H9 (cell line): ENCODE data around the gene RNF17. TPM values are rescaled to one million over a fixed set of nuclear protein-coding genes. Genes with fewer than 3 reads are reported as not detected.

Experiments
- DNase-seq: peaks from one replicate; pipeline ENCODE4 v3.0.0-alpha.2; 2017
- H2AFZ ChIP-seq: one replicate; pipeline ENCODE4 v1.6.1; 2013; ENCODE audit warnings: mild to moderate bottlenecking, low read length, control low read depth, moderate library complexity
- H2AK5ac ChIP-seq: 2 replicates; pipeline ENCODE4 v1.6.1; 2013; ENCODE audit warnings: low read length, control low read depth, mixed read lengths; ENCODE audit not compliant: insufficient read length
- H2BK120ac ChIP-seq: one replicate; pipeline ENCODE4 v1.6.1; 2013; ENCODE audit warnings: low read depth, mild to moderate bottlenecking, low read length, control low read depth, inconsistent platforms; ENCODE audit not compliant: poor library complexity, severe bottlenecking
- H2BK12ac ChIP-seq: 2 replicates; pipeline ENCODE4 v1.6.1; 2013; ENCODE audit warnings: low read length, control low read depth, mixed read lengths, low read depth; ENCODE audit not compliant: insufficient read length
- H2BK15ac ChIP-seq: 2 replicates; pipeline ENCODE4 v1.6.1; 2013; ENCODE audit warnings: low read depth, low read length, control low read depth
- H2BK20ac ChIP-seq: one replicate; pipeline ENCODE4 v1.6.1; 2013; ENCODE audit warnings: low read depth, mild to moderate bottlenecking, low read length, control low read depth, inconsistent platforms; ENCODE audit not compliant: poor library complexity, severe bottlenecking
- H2BK5ac ChIP-seq: 2 replicates; pipeline ENCODE4 v1.6.1; 2013; ENCODE audit warnings: low read length, control low read depth, mixed read lengths; ENCODE audit not compliant: insufficient read length
- H3K14ac ChIP-seq: 2 replicates; pipeline ENCODE4 v1.6.1; 2013; ENCODE audit warnings: low read length, control low read depth; ENCODE audit not compliant: insufficient read depth
- H3K18ac ChIP-seq: 2 replicates; pipeline ENCODE4 v1.6.1; 2013; ENCODE audit warnings: low read depth, mild to moderate bottlenecking, mixed read lengths, low read length, control low read depth; ENCODE audit not compliant: insufficient read length
- H3K23ac ChIP-seq: 2 replicates; pipeline ENCODE4 v1.6.1; 2013; ENCODE audit warnings: low read length, control low read depth, mixed read lengths, low read depth; ENCODE audit not compliant: insufficient read length
- H3K23me2 ChIP-seq: 2 replicates; pipeline ENCODE4 v1.6.1; 2013; ENCODE audit warnings: low read depth, mild to moderate bottlenecking, mixed read lengths, low read length, control low read depth; ENCODE audit not compliant: insufficient read length, poor library complexity, severe bottlenecking
- H3K27ac ChIP-seq: 2 replicates; pipeline ENCODE4 v1.5.1; 2013; ENCODE audit warnings: low read length, control low read depth, mixed read lengths, low read depth; ENCODE audit not compliant: insufficient read length
- H3K27me3 ChIP-seq: 2 replicates; pipeline ENCODE4 v1.6.1; 2013; ENCODE audit warnings: low read length, control low read depth, inconsistent platforms; ENCODE audit not compliant: insufficient read depth
- H3K4ac ChIP-seq: 2 replicates; pipeline ENCODE4 v1.6.1; 2013; ENCODE audit warnings: low read depth, mild to moderate bottlenecking, control low read depth, inconsistent platforms, low read length, moderate library complexity
- H3K4me1 ChIP-seq: 2 replicates; pipeline ENCODE4 v1.6.1; 2013; ENCODE audit warnings: low read length, control low read depth, inconsistent platforms; ENCODE audit not compliant: insufficient read depth
- H3K4me2 ChIP-seq: 2 replicates; pipeline ENCODE4 v1.6.1; 2013; ENCODE audit warnings: low read length, control low read depth, mixed read lengths; ENCODE audit not compliant: insufficient read length, insufficient read depth
- H3K56ac ChIP-seq: 2 replicates; pipeline ENCODE4 v1.6.1; 2013; ENCODE audit warnings: low read depth, mild to moderate bottlenecking, mixed read lengths, low read length, control low read depth; ENCODE audit not compliant: insufficient read length
- H3K79me1 ChIP-seq: 2 replicates; pipeline ENCODE4 v1.6.1; 2013; ENCODE audit warnings: low read depth, mild to moderate bottlenecking, moderate library complexity, low read length, control low read depth, inconsistent platforms; ENCODE audit not compliant: insufficient read depth, poor library complexity, severe bottlenecking
- H3K79me2 ChIP-seq: 2 replicates; pipeline ENCODE4 v1.6.1; 2013; ENCODE audit warnings: low read length, control low read depth, inconsistent platforms; ENCODE audit not compliant: insufficient read depth
- H3K9ac ChIP-seq: 2 replicates; pipeline ENCODE4 v1.6.1; 2013; ENCODE audit warnings: low read length, control low read depth, mixed read lengths; ENCODE audit not compliant: insufficient read length; ENCODE audit errors: extremely low read depth
- H3K9me3 ChIP-seq: one replicate; pipeline ENCODE4 v1.6.1; 2013; ENCODE audit warnings: low read depth, low read length, inconsistent platforms; ENCODE audit not compliant: control insufficient read depth
- H3T11ph ChIP-seq: one replicate; pipeline ENCODE4 v1.6.1; 2013; ENCODE audit warnings: mild to moderate bottlenecking, low read length, control low read depth, inconsistent platforms
- H4K20me1 ChIP-seq: one replicate; pipeline ENCODE4 v1.6.1; 2013; ENCODE audit not compliant: control insufficient read depth, insufficient read length, insufficient read depth
- H4K5ac ChIP-seq: 2 replicates; pipeline ENCODE4 v1.6.1; 2013; ENCODE audit warnings: low read depth, mild to moderate bottlenecking, mixed read lengths, low read length, control low read depth; ENCODE audit not compliant: insufficient read length
- H4K8ac ChIP-seq: replicated peaks from 2 replicates; pipeline ENCODE4 v1.6.1; 2013; ENCODE audit warnings: low read length, control low read depth, mixed read lengths, low read depth; ENCODE audit not compliant: insufficient read length
- H4K91ac ChIP-seq: 2 replicates; pipeline ENCODE4 v1.6.1; 2013; ENCODE audit warnings: low read depth, mild to moderate bottlenecking, moderate library complexity, mixed read lengths, low read length, control low read depth; ENCODE audit not compliant: insufficient read length
- H3K27ac Mint-ChIP-seq, 3 experiments: 2 replicates in 2 of 3; 3 replicates in 1 of 3; pipeline ENCODE4 v1.8.0; 2020 to 2021; ENCODE audit warnings: mixed read lengths in 3 of 3, mild to moderate bottlenecking in 1 of 3, moderate library complexity in 1 of 3
- H3K27me3 Mint-ChIP-seq: 2 replicates; pipeline ENCODE4 v1.8.0; 2021; ENCODE audit warnings: low read depth, mild to moderate bottlenecking, moderate library complexity, mixed read lengths
- H3K36me3 Mint-ChIP-seq, 3 experiments: 2 replicates in 2 of 3; 3 replicates in 1 of 3; pipeline ENCODE4 v1.8.0; 2020 to 2021; ENCODE audit warnings: low read depth in 3 of 3, mixed read lengths in 3 of 3; ENCODE audit not compliant: insufficient read depth in 1 of 3
- H3K4me1 Mint-ChIP-seq, 2 experiments: 2 replicates each; pipeline ENCODE4 v1.8.0; 2020; ENCODE audit warnings: mixed read lengths in 2 of 2
- H3K4me3 Mint-ChIP-seq, 2 experiments: 2 replicates in 1 of 2; 3 replicates in 1 of 2; pipeline ENCODE4 v1.8.0; 2020 to 2021; ENCODE audit warnings: mild to moderate bottlenecking in 2 of 2, mixed read lengths in 2 of 2, moderate library complexity in 1 of 2
- H3K9me3 Mint-ChIP-seq, 2 experiments: 2 replicates in 1 of 2; 3 replicates in 1 of 2; pipeline ENCODE4 v1.8.0; 2020; ENCODE audit warnings: mild to moderate bottlenecking in 2 of 2, mixed read lengths in 2 of 2, moderate library complexity in 1 of 2
- CTCF ChIP-seq: fragments of 200-600 bp; sonication (generic); conservative IDR thresholded peaks from 3 replicates; pipeline ENCODE4 v1.8.0; 2021; ENCODE audit warnings: antibody characterized with exemption, mild to moderate bottlenecking
- WGBS: extraction: QIAGEN DNeasy Blood & Tissue Kit; methylation state at CpG from one replicate; pipeline ENCODE4 v1.1.7; 2013; ENCODE audit warnings: missing lambda C conversion rate, low lambda C conversion rate, mixed read lengths; ENCODE audit not compliant: insufficient read length; ENCODE audit errors: extremely low coverage; 5-methylcytosine and 5-hydroxymethylcytosine counted together
- total RNA-seq: library from RNA; stranded (reverse); gene quantifications from 2 replicates; pipeline ENCODE4 v1.2.1, GENCODE V29; 2021

The RNF17 gene
- total RNA-seq, 1 experiment from 2014 or later: not detected

DNA sequence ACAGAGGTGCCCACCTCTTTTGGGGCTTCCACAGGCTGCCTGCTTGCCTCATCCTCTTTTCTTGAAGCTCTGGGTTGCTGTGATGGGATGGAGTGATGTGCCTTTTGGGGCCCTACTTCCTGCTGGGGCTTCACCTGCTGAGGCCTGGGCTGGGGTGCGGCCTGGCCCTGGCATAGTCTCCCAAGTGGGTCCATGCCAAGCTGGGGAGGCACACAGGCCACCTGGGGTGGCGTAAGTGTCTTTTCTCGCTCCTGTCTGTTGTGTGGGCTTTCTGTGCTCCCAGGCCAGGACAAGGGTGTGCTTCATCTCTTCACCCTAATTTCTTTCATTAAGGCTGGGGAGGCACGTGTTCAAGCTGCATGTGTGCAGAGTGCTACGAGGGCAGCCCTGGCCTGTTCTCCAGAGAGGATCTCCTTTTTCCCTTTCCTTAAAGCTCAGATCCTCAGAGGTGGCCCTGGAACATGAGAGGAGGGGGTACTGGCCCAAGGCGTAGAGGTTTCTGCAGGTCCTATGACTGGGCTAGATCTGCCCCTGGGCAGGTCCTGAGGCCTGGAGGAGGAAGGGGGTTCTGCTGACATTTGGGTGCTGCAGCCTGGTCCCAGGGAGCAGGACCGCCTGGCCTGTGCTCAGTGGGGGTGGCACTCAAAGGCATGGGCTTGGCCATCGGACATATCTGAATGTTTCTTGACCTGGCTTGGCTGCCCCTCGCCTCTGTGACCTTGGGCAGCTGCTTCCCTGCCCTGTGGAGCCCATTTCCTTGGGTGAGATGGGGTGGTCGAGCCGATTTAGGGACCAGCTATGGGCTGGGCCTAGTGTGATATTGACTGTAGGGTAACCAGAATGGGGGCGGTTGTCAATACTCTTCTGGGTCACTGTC, 23.7 kb upstream of the RNF17 start:
- H3K9me3 ChIP-seq: no peaks in the 10 kb centered on the region
- no peaks in the 10 kb centered on the region for H3K79me1 ChIP-seq
- H3T11ph ChIP-seq: no peak overlapping the region
- no peak overlapping the region for H3K4me3 Mint-ChIP-seq
- no peak for DNase-seq
- no peak overlapping the region for H4K91ac ChIP-seq
- no peak overlapping the region for H3K27ac ChIP-seq
- H3K23me2 ChIP-seq: no peaks in the 10 kb centered on the region
- no CpG with 5 or more reads among the region's 12 CpGs for WGBS
- no peak overlapping the region for H2BK12ac ChIP-seq
- H2BK15ac ChIP-seq: no peak overlapping the region
- H3K27me3 ChIP-seq: peaks cover 12% of the 10 kb centered on the region; the same call in 1 of the 2 replicates
- H3K27me3 Mint-ChIP-seq: peaks cover 33% of the 10 kb centered on the region
- H3K27ac Mint-ChIP-seq: no peak overlapping the region; a peak in 2 of 7 replicates
- no peak overlapping the region for H2BK5ac ChIP-seq
- H3K9me3 Mint-ChIP-seq: no peaks in the 10 kb centered on the region; a peak in 2 of 5 replicates
- H3K18ac ChIP-seq: no peak overlapping the region
- H4K8ac ChIP-seq: no peak overlapping the region
- H2BK120ac ChIP-seq: no peak overlapping the region
- no peak overlapping the region for H2AK5ac ChIP-seq
- H2AFZ ChIP-seq: no peak overlapping the region
- no peaks in the 10 kb centered on the region for H3K4me1 ChIP-seq
- no peak overlapping the region for H3K4ac ChIP-seq
- no peak overlapping the region for H2BK20ac ChIP-seq
- no peak overlapping the region for H4K5ac ChIP-seq
- H3K4me1 Mint-ChIP-seq: peaks cover 11% of the 10 kb centered on the region in 2 experiments
- no peak overlapping the region for H3K56ac ChIP-seq
- H3K9ac ChIP-seq: no peak overlapping the region
- H3K36me3 Mint-ChIP-seq: no peaks in the 10 kb centered on the region; a peak in 2 of 7 replicates
- H3K23ac ChIP-seq: no peak overlapping the region
- no peaks in the 10 kb centered on the region for H3K79me2 ChIP-seq
- no peaks in the 10 kb centered on the region for H4K20me1 ChIP-seq
- no peak for TF ChIP-seq CTCF
- no peak overlapping the region for H3K14ac ChIP-seq
- no peak overlapping the region for H3K4me2 ChIP-seq
